NB4 (cell line): ENCODE measurements around the gene MYLK2.

ENCODE experiments used
- CTCF ChIP-seq: IDR thresholded peaks from one replicate; pipeline ENCODE4 v1.5.1; 2012; ENCODE audit warnings: low read depth, low read length
- MAX ChIP-seq: IDR thresholded peaks from 2 replicates; pipeline ENCODE4 v1.6.1; 2011; ENCODE audit warnings: low read depth, low read length
- POLR2A ChIP-seq: IDR thresholded peaks from 2 replicates; pipeline ENCODE4 v1.6.1; 2011; ENCODE audit warnings: mild to moderate bottlenecking; ENCODE audit not compliant: insufficient read length; ENCODE audit errors: extremely low read depth

- TF ChIP-seq POLR2A (no peak), CTCF (no peak), MAX (no peak)
Observed at GRCh38 chr20:31859998-31860380, 40.8 kb downstream of the MYLK2 start.
